ENCODE measurements around the gene PLA2G15. TPM values are rescaled to one million over a fixed set of nuclear protein-coding genes. Genes with fewer than 3 reads are reported as not detected.

PLA2G15 gene
- polyA plus RNA-seq, 4 donors: 21.6 to 27.0 (median 22.9) TPM

DNA sequence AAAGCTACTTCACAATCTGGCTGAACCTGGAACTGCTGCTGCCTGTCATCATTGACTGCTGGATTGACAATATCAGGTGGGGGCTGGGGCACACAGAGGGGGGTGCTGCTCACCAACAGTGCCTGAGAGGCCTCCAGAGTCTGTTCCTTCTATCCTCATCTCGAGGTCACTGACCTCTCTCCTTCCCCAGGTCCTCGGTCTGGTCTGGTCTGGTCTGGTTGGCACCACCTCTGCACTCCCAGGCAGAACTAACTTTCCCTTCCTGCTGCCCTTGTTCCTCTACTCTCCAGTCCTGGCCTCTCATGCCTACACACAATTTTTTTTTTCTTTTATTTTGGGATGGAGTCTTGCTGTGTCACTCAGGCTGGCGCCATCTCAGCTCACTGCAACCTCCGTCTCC, 4.2 kb downstream of the PLA2G15 start:
- no peak for DNase-seq (ENCODE audit: low read depth in 4 of 4, low spot score in 2 of 4)

GRCh38 chr16:68250951-68251350, 5.8 kb downstream of the PLA2G15 start:
- DNase-seq (ENCODE audit: low read depth in 4 of 4, low spot score in 2 of 4): no peak

DNA sequence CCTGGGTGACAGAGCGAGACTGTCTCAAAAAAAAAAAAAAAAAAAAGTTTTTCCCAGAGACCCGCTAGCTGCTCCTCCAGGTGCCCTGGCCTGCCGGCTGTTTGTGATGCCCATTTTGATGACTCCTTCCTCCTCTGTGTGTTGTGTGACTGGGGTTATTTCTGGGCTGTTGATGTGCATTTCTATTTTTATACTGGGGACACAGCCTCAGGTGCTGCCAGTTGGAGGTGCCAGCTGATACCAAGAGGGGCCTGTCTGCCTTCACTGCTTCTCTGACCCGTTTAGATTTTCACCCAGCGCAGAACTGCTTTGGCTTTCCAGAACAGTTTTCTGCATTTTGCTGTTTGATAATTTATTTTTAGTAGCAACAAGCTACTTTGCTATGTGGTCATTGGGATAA, 6.7 kb downstream of the PLA2G15 start:
- DNase-seq (ENCODE audit: low read depth in 4 of 4, low spot score in 2 of 4): no peak

DNA sequence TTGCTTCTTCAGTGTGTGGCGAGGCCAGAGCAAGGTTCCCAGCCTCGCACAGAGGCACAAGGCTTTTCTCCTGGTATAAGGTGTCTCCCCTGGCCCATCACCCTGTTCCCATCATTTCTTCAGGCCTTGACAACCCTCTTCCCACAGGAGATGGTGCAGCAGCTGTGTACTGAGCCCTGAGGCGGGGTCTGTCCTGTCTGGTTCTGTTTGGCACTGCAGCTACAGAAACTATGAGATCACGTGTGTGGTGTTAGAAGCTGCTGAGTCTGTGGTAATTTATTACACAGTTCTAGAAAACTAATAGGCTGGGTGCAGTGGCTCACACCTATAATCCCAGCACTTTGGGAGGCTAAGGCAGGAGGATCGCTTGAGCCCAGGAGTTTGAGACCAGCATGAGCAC, 7.2 kb downstream of the PLA2G15 start:
- DNase-seq (ENCODE audit: low read depth in 4 of 4, low spot score in 2 of 4): no peak

DNA sequence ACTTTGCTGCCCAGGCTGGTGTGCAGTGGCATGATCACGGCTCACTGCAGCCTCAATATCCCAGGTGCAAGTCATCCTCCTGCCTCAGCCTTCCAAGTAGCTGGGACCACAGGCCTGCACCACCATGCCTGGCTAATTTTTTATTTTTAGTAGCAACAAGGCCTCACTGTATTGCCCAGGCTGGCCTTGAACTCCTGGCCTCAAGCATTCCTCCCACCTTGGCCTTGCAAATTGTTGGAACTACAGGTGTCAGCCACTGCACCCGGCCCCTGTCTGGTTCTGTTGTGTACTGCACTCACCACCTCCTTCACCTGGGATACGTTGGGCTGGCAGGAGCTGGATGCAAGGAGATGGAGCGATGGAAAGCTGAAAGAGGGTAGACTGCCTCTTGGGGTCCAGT, 8.5 kb downstream of the PLA2G15 start:
- no peak for DNase-seq (ENCODE audit: low read depth in 4 of 4, low spot score in 2 of 4)

DNA sequence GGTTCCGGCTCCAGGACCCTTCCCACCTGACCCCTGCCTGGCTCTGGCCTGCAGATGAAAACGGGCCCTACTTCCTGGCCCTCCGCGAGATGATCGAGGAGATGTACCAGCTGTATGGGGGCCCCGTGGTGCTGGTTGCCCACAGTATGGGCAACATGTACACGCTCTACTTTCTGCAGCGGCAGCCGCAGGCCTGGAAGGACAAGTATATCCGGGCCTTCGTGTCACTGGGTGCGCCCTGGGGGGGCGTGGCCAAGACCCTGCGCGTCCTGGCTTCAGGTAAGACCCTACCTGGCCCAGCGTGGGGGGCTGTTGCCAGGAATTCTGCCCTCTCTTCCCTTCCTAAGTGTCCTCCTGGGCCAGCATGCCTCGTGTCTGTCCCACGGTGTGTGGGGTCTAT, 10.5 kb downstream of the PLA2G15 start:
- no peak for DNase-seq (ENCODE audit: low read depth in 4 of 4, low spot score in 2 of 4)

- DNase-seq (ENCODE audit: low read depth in 4 of 4, low spot score in 2 of 4): no peak
These were observed 12.2 kb downstream of the PLA2G15 start for GRCh38 chr16:68257251-68257905.

DNA sequence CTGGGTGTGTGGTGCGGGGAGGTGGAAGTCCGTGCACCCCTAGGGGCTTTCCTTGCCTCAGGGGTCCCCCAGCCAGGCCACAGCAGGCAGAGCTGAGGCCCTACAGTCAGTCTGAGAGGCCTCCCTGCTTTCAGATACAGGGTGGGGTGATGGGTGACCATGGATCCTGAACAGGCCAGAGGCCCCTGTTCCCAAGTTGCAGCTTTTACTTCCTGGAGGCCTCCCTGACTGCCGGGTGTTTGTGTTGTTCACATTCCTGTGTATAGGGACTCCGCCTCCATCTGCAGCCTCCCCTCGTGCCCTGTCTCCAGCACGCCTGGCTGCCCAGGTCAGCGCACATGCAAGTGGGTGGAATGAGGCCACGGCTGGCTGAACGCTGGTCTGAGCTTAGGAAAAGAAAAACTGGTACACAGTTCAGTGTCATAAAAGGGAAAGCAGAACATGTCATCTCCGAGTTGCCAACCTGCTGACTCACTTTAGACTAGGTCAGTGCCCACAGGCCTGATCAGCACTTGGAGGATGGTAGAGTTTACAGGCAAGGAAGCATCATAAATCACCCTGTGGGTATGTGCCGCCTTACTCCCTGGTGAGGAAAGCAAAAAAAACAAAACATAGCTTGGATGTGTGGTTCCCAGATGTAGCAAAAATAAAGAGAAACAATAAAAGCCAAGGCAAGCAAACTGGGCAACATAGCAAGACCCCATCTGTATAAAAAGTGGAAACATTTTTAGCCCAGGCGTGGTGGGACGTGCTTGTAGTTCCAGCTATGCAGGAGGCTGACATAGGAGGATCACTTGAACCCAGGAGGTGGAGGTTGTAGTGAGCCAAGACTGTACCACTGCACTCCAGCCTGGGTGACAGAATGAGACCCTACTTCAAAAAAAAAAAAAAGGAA, 13.0 kb downstream of the PLA2G15 start:
- DNase-seq (ENCODE audit: low read depth in 4 of 4, low spot score in 2 of 4): peak in 1 of 4 donors; percentile 71

- DNase-seq (ENCODE audit: low read depth in 4 of 4, low spot score in 2 of 4): no peak
These were observed 14.0 kb downstream of the PLA2G15 start for GRCh38 chr16:68259007-68259825.

DNA sequence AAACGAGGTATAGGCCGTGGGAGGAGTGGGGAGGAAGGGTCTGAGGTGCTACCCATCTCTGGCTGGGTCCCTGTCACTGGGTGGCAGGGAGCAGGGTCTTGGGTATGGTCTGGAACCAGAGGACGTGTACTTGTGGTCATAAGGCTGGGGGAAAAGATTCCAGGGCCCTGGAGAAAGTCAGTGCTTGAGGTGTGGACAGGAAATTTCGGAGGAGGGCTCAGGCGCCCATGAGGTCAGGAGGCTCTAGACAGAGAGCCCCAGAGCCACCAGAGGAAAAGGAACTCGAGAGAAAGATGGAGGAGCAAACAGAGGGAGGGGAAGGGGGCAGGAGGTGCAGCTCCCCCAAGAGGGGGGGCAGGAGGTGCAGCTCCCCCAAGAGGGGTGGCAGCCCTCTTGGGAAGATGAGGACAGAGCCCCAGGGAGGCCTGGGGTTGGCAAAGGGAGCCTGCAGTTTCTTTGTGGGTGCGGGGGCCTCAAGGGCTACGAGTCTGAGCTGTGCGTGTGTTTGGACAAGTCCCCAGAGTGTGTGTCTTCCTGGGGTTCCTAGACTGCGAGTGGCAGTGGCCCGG, 18.5 kb downstream of the PLA2G15 start:
- DNase-seq (ENCODE audit: low read depth in 4 of 4, low spot score in 2 of 4): no peak

- DNase-seq (ENCODE audit: low read depth in 4 of 4, low spot score in 2 of 4): no peak
These were observed 19.2 kb downstream of the PLA2G15 start, which contains the start of gene SLC7A6 for GRCh38 chr16:68264128-68265077. Gene SLC7A6, plus strand, starts transcription at chr16:68264526. Its CDS starts 10,201 bp downstream, at chr16:68274727.

DNA sequence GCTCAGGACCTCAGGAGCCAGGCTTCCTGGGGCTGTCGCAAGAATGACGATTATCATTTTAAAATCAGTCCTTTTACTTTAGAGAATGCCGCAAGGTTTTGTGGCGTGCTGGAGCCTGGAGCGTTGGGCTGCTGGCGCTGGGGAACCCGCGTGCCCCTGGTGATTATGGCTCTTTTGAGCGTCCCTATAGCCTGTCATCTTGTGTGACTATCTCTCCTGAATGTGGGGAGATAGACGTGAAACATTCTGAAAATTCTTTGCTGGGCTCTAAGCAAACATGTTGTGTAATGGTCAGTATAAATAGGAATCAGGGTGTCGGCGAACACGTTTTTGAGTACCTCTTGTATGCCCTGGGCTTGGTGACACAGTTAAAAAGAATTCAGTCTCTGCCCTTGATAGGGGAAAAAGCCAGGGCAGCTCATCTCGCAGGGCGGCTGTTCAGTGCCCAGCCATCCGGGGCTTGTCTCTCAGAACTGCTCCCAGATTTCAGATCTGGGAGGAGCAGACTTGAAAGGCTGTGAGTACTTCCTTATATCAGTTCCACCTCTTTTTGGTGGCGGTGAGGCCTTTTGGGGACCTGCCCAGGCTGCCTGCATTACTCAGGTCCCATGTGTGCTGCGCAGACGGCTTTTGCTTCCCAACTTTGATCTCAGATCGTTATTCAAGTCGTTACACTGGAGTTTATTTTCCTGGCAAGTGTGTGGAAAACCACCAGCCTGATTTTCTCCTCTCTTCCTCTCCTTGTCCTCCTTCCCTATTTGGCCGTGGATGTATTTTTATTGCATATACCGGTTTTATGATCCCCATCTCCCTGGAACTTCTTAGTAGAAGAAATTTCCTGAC, 20.1 kb downstream of the PLA2G15 start:
- DNase-seq (ENCODE audit: low read depth in 4 of 4, low spot score in 2 of 4): no peak

DNA sequence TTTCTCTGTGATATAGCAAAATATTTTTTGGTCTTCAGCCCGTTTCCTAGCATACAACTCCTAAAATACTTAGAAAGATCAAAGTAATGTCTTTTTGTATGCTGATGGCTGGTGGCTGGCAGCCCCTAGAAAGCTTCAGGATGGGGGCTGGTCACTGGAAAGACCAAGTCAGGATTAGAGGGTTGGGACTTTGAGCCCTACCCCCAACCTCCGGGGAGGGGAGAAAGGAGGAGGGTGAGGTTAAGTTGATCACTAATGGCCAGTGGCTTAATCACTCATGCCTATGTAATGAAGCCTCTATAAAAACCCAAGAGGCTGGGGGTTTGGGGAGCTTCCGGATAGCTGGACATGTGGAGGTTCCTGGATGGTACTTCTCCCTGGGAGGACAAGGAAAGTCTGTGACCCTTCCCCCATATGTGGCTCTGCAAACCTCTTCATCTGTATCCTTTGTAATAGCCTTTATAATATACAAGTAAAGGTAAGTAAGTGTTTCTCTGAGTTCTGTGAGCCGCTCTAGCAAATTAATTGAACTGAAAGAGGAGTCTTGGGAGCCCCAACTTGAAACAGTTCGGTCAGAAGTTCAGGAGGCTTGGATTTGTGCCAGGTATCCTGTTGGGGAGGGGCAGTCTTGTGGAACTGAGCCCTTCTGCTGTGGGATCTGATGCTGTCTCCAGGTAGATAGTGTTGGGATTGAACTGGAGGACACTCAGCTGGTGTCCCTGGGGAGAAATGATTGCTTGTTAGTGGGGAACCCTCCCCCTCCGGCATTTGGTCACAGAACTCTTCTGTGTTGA, 22.6 kb downstream of the PLA2G15 start:
- no peak for DNase-seq (ENCODE audit: low read depth in 4 of 4, low spot score in 2 of 4)

DNA sequence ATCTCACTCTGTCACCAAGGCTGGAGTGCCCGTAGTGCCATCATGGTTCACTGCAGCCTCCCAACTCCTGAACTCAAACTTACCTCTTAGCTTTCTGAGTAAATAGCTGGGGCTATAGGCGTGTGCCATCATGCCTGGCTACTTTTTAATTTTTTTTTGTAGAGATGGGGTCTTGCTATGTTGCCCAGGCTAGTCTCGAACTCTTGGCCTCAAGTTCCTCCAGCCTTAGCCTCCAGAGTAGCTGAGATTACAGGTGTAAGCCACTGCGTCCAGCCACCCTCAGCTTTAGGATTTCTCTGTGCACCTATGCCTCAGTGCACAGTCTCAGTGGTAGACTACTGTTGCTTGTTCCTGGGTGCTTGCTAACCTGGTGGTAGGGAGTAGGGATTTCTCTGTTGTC, 24.6 kb downstream of the PLA2G15 start:
- DNase-seq (ENCODE audit: low read depth in 4 of 4, low spot score in 2 of 4): no peak

GRCh38 chr16:68270353-68270752, 25.2 kb downstream of the PLA2G15 start:
- no peak for DNase-seq (ENCODE audit: low read depth in 4 of 4, low spot score in 2 of 4)

GRCh38 chr16:68272507-68273209, 27.5 kb downstream of the PLA2G15 start:
- DNase-seq (ENCODE audit: low read depth in 4 of 4, low spot score in 2 of 4): no peak

DNA sequence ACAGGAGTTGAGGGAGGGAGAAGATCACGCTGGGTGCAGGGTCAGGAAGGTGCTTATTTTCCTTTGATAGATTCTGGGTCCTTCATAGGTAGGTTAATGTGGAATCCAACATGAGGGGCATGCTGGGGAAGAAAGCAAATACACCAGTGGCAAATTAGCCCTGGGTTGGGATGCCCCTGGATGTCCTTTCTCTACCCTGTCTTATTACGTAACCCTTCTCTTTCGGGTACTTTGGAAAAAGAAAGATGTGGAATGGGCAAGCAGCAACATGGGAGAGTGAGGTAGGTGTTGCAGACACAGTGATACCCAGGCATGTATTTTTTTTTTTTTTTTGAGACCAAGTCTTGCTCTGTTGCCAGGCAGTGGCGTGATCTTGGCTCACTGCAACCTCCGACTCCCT, 28.3 kb downstream of the PLA2G15 start:
- no peak for DNase-seq (ENCODE audit: low read depth in 4 of 4, low spot score in 2 of 4)

All from left renal cortex interstitium (tissue), 4 donors.